Activated CD8-positive, alpha-beta memory T cell treated with anti-CD3 and anti-CD28 coated beads for 24 hours (primary cell): ENCODE data around the gene TPST2.
"Not testable (repeated sequence)": the region's sequence is repeated elsewhere in the genome, so short reads cannot be mapped to it uniquely, and the experiment has no call there.

Source experiments
- DNase-seq: peaks from one replicate; pipeline ENCODE4 v3.0.0-alpha.2; 2020

The TPST2 gene

DNA sequence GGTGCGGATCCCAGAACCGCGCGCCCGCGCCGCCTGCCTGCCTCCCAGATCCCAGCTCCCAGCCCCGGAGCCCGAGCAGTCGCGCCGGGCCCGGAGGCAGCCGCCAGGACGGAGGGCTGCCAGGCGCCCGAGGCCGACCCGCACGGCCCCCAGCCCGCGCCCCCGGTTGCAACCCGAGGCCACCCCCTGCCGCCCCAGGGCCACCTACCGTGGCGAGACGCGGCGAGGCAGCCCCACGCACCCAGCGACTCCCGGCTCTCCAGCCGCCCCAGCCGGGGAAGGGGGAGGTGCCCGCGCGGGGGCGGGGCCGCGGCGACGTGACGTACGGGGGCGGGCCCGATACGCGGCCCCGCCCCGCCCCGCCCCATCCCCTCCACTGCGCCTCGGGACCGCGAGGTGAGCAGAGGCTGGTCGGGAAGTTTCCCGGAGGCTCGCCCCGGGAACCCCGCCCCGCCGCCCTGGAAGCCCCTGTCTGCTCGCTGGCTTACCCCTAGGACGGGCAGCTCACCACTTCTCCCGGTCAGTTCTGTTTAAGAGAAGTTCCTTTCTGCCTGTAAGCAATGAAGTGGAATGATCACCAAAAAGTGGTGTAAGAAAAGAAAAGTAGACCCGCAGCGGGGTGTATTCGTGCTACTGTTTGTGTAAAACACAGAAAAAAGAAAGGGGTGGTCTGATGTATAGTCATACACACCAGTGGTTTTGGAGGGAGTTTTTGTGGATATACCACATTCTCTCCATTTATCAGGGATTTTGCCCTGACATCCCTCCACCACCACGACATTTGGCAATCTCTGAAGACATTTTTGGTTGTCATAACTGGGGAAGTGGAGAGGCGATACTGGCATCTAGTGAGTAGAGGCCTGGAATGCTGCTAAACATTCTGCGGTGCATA, at the start of gene TPST2:
TSS of gene TPST2 (minus strand) at position 288 of the 892 bp plus-strand sequence. CDS start 48,502 bp downstream, outside the sequence.
- peak; percentile 92 for DNase-seq

DNA sequence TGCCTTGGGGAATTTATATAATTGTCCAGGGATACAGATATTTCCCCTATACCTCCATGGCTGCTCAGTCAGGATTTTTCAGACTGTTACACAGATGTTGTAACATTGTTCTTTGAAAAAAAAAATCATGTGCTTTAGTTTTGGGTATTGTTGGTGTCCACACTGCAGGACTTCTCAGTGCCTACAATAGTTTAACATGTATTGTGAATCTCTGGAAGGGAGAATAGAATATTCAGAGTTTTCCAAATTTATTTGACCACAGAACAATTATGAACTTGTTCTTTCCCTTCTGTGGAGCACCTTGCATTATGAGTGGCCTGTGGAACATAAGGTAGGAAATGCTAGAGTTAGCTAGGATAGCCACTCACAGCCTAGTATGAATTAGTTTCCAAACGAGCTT, 46.4 kb upstream of the TPST2 start:
- no peak for DNase-seq

DNA sequence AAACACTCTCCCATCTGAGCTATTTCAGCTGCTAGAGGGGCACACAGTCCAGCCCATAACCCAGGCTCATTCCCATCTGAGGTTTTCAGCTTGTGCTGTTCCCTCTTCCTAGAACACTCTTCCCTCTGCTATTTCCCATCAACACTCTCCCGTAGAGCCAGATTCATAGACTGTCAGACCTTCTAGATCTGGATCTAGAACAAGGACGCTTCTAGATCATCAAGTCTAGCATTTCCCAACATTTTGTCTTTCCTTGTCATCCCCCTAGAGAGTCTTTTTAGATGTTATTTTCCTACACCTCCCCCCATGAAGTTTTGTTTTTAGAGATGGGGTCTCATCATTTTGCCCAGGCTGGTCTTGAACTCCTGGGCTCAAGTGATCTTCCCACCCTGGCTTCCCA, 45.2 kb upstream of the TPST2 start:
- DNase-seq: no peak

DNA sequence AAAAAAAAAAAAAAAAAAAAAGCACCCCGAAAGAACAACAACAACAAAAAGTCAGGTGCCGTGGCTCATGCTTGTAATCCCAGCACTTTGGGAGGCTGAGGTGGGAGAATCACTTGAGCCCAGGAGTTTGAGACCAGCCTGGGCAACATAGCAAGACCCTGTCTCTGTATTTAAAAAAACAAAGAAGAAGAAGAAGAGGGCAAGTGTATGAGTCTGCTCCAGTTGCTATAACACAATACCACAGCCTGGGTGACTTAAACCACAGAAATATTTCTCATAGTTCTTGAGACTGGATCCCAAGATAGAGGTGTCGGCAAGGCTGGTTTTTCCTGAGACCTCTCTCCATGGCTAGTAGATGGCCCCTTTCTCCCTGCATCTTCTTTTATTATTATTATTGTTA, 44.3 kb upstream of the TPST2 start:
- no peak for DNase-seq

DNA sequence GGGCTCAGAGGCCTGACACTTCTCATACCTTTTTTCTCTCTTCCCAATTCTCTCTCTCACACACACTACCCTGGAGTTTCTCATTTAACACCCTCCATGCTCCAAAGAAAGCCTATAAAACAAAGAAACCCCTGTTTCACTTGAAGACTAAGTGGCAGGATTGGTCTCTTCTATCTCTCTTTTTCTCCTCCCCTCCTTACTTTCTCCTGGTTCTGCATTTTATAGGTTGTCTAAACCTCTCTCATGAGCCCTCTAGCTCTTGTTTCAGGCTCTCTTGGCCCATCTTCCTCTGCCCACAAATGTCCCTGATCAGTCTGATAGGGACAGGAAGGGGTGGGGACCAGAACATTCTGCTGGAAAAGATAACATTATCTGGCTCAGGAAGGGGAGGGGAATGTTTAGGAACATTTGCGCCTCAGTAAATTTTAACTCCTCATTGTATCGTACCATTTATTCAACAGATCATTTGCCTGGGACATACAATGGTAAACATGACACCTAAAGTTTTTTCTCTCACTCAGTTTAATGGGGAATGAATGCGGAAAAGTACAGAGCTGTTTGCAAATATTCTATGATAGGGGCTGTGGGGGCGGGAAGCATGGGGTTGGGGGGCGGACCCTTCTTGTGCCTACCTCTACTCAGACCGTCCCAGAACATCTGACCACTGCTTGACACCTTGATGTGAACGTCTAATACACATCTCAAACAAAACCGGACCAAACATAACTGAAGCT, 42.7 kb upstream of the TPST2 start:
- no peak for DNase-seq

DNA sequence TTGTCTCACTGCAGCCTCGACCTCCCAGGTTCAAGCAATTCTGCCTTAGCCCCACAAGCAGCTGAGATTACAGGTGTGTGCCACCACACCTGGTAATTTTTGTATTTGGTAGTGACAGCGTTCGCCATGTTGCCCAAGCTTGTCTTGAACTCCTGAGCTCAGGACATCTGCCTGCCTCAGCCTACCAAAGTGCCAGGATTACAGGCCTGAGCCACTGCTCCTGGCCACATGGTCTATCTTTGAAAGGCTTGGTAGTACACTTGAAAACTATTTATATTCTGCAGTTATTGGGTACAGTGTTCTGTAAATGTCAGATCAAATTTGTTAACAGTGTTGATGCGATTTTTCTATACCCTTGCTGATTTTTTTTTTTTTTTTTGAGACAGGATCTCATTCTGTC, 41.4 kb upstream of the TPST2 start:
- no peak for DNase-seq

- no peak for DNase-seq
Measured at GRCh38 chr22:26629988-26630761, 40.2 kb upstream of the TPST2 start.

DNA sequence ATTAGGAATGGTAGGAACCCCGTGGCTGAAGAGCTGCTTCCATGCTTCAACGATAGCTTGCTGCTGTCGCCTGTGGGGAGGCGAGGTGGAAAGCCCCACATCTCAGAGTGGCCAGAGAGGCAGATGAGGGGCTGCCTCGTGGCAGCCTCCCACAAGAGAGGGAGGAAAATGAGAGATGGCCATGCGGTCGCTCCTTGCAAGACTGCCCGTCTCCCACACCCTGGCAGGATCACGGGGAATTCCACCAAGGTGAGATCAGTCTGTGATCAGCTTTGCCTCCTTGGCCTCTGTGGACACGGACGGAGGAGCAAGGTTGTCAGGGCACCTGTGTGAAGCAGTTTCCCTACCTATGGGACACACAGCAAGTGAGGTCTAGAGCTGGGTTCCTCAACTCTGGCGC, 34.9 kb upstream of the TPST2 start:
- DNase-seq: no peak

DNA sequence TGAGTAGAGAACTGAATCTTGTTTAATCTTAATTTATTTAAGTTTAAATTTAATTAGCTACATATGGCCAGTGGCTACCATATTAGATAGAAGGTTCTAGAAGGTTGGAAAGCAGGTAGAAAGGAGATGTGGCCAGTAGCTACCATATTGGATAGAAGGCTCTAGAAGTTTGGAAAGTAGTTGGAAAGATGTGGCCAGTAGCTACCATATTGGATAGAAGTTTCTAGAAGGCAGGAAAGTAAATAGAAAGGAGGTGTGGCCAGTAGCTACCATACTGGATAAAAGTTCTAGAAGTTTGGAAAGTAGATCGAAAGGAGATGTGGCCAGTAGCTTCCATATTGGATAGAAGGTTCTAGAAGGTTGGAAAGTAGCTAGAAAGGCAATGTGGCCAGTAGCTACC, 34.1 kb upstream of the TPST2 start:
- no peak for DNase-seq

DNA sequence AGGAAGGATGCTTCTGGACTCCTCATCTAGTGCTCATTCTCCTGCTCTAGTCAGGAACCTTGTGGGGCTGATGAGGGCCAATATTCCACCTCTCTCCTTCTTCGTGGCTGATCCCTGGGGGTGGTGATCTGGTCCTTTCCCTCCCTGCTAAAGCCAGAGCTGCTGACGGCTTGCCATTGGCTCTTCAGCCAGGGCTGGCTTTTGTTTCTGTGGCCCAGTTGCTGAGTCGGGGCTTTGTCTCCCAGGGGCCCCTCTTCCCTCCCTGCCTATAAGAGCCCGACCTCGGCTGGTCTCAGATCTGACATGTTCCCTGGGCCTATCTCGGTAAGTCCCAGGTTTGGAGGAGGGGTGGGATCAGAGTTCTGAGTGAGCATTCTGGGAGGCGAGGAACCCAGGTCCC, 31.7 kb upstream of the TPST2 start, which contains the start of gene CRYBA4:
TSS of gene CRYBA4 (plus strand) at position 301 of the 400 bp plus-strand sequence. CDS start 634 bp downstream, outside the sequence.
- no peak for DNase-seq

DNA sequence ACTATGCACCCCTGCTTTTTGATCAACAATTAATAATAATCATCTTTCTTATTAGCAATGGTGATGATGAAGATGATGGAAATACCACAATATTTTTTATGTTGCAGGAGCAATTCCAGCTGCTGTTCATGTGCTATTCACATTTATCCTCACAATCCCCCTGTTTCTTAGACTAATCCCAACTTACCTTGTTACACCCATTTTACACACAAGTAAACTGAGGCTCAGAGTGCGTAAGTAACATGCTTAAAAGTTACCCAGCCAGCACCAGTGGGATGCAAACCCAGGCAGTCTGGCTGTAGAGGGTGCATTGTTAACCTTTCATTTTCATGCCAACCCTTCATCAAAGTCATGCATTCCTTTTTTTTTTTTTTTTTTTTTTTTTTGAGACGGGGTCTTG, 30.3 kb upstream of the TPST2 start:
- no peak for DNase-seq

DNA sequence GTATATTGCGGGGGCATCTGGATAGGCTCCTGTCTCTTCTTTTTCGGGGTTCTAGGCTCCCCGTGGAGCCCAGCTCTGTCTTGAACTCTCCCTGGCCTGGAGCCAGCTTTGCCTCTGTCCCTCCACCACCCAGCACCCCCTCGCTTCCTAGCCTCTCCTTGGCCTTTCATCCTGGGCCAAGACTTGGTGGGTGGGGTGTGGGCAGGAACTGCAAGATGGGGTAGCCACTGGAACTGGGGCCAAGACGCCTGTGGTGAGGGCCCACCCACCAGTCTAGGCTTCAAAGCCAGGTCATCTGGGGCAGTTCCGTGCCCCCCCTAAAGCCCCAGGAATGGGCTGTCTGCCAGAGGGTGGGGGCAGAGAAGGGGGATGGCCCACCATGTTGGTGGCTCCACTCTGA, 29.6 kb upstream of the TPST2 start:
- DNase-seq: no peak

DNA sequence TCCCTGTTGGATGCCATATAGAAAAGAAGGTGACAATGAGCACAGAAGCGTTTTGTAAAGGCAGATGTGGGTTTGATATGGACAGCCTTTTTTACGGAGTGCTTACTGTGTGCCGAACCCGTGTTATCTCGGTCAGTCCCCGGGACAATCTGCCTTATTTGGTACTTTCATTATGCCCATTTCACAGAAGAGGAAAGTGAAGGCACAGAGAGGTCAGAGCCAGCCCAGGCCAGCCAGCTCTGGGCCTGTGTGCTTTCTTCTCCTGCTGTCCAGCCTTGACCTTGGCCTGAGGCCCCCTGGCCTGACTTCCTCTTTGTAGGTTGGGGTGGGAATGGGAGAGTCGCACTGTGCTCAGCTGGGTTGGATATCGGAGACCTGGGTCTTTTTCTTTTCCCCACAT, 28.5 kb upstream of the TPST2 start:
- DNase-seq: no peak

GRCh38 chr22:26617271-26618199, 27.6 kb upstream of the TPST2 start, which contains the start of gene CRYBB1:
Gene CRYBB1 (minus strand): TSS chr22:26618027. CDS start chr22:26616319, 1,708 bp downstream.
- no peak for DNase-seq

DNA sequence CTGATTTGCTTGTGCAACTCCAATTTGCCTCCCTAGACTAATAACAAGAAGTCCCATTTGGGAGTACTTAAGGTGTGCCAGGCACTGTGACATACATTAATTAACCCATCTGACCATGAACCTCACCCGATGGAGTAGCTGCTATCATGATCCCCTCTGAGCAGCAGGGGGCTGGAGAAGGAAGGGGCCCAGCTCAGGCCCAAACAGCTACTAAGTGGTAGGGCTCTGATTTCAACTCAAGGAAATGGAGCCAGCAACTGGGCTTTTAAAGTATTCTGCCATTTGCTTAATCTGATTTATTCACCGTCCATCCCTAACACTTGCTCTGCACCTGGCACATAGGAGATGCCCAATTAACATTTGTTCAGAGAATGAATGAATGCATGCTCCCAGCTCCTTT, 26.7 kb upstream of the TPST2 start:
- DNase-seq: no peak

DNA sequence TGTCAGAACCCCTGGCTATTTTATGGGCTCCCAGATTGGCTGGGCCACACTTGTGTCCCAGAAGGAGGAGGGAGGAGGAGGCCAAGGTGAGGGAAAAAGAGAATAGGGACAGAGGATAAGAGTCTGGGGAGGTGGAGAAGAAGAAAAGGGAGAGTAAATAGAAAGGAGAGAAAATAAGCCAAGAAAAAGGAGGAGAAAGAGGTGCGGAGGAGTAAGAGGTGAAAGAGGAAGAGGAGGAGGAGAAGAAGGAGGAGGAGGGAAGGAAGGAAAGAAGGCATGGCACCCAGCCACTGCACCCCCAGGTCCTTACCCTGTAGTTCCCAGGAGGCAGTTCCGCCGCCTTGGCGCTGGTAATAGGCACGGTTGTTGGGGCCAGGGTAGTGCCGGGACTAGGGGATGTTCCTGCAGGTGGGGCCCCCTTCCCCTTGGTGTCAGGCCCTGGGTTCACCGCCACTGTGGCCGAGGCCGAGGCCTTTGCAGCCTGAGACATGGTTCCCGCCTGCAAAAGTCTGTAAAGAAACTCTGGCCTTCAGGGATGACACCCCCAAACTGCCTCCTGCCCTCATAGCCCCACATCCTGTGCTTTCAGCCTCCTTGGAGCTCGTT, 26.0 kb upstream of the TPST2 start:
- DNase-seq: no peak

DNA sequence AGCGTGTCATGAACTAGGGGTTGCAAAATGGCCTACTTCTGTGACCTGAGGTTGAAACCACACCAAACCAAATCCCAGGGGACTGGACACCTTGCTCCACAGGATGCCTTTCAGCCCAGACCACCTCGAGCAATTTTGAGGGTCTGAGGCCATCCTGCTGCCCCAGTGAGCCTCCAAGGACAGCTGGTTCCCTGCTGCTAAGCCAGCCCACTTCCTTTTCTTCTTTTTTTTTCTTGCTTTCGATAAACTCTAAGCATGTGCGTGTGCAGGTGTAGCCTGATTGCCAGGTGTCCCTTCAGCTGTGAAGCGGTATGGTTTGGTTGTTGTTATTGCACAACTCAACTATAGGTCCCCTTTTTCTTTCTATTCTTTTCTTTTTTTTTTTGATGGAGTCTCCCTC, 25.2 kb upstream of the TPST2 start:
- no peak for DNase-seq

GRCh38 chr22:26614322-26614721, 24.4 kb upstream of the TPST2 start:
- no peak for DNase-seq

DNA sequence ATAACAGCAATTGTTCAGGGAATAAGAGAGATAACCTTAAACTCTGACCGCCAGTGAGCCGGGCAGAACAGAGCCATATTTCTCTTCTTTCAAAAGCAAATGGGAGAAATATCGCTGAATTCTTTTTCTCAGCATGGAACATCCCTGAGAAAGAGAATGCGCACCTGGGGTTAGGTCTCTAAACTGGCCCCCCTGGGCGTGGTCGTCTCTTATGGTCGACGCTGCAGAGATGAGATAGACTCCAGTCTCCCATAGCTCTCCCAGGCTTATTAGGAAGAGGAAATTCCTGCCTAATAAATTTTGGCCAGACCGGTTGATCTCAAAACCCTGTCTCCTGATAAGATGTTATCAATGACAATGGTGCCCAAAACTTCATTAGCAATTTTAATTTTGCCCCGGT, 23.8 kb upstream of the TPST2 start:
- DNase-seq: not testable (repeated sequence)

DNA sequence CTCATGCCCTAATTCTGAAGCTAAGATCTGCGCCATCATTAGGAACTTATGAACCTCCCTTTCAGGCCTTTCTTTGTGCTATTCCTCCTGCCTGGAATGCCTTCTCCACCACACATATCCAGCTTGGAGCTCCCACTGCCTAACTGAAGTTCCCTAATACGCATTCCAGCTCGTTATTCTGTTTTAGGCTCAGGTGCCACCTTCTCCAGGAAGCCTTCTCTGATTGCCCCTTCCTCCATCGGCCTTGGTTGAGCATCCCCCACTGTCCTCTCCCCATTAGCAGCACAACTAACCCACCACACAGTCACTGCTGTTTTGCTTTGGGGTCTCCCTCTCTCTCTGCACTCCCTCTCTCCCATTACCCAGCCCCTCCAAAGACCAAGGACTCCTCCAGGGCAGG, 22.7 kb upstream of the TPST2 start:
- no peak for DNase-seq

- no peak for DNase-seq
Measured at GRCh38 chr22:26610996-26611395, 21.1 kb upstream of the TPST2 start.
